Lung (tissue), 12 donors: ENCODE results near the gene PELI1. TPM values are rescaled to one million over a fixed set of nuclear protein-coding genes. Genes with fewer than 3 reads are reported as not detected.
"Not testable (repeated sequence)": the region's sequence is repeated elsewhere in the genome, so short reads cannot be mapped to it uniquely, and the experiment has no call there.

Experiments used
- ATAC-seq: fragments of 200-7000 bp; cut with Tn5 transposase; one replicate; pipeline ENCODE4 v1.9.1; 2020; ENCODE audit warnings: moderate number of reproducible peaks; ENCODE audit not compliant: insufficient read depth, low FRiP score
- DNase-seq, 3 donors: peaks; one replicate each; pipeline ENCODE4 v3.0.0-alpha.2; 2013 to 2017
- H3K27ac ChIP-seq, 2 donors: one replicate each; pipeline ENCODE4 v1.5.1; 2013; ENCODE audit warnings: mild to moderate bottlenecking in 2 of 2, moderate library complexity in 2 of 2, control low read depth in 1 of 2, inconsistent platforms in 1 of 2, low read depth in 1 of 2, low read length in 1 of 2
- H3K27me3 ChIP-seq, 3 donors: one replicate each; pipeline ENCODE4 v1.5.1; 2013; ENCODE audit warnings: low read length in 2 of 3; ENCODE audit not compliant: control insufficient read depth in 3 of 3, insufficient read depth in 3 of 3
- H3K36me3 ChIP-seq, 4 donors: one replicate each; pipeline ENCODE4 v1.5.1; 2013; ENCODE audit warnings: low read length in 4 of 4, mild to moderate bottlenecking in 1 of 4, moderate library complexity in 1 of 4; ENCODE audit not compliant: control insufficient read depth in 4 of 4, insufficient read depth in 4 of 4
- H3K4me1 ChIP-seq, 5 donors: one replicate each; pipeline ENCODE4 v1.5.1; 2013; ENCODE audit warnings: low read length in 5 of 5, mild to moderate bottlenecking in 2 of 5, moderate library complexity in 1 of 5; ENCODE audit not compliant: control insufficient read depth in 5 of 5, insufficient read depth in 5 of 5
- H3K4me3 ChIP-seq: one replicate; pipeline ENCODE4 v1.5.1; 2013; ENCODE audit warnings: mild to moderate bottlenecking, control low read depth, moderate library complexity
- H3K9ac ChIP-seq, 2 donors: one replicate each; pipeline ENCODE4 v1.5.1; 2013; ENCODE audit warnings: low read length in 2 of 2, control low read depth in 1 of 2; ENCODE audit not compliant: insufficient read depth in 1 of 2
- H3K9me3 ChIP-seq, 4 donors: one replicate each; pipeline ENCODE4 v1.5.1; 2013; ENCODE audit warnings: low read length in 3 of 4, mild to moderate bottlenecking in 1 of 4, moderate library complexity in 1 of 4; ENCODE audit not compliant: control insufficient read depth in 4 of 4, insufficient read depth in 3 of 4
- CTCF ChIP-seq: IDR thresholded peaks from 2 replicates; pipeline ENCODE4 v1.5.1; 2012; ENCODE audit warnings: mild to moderate bottlenecking; ENCODE audit errors: control extremely low read depth, extremely low read depth
- WGBS, 2 donors: extraction: QIAGEN DNeasy Blood & Tissue Kit; methylation state at CpG; one replicate each; pipeline ENCODE4 v1.1.7; 2013; 5-methylcytosine and 5-hydroxymethylcytosine counted together
- polyA plus RNA-seq, 2 donors: library from polyadenylated mRNA; stranded (reverse); fragments of 200-250 nt; gene quantifications; one replicate each; pipeline ENCODE4 v1.2.1, GENCODE V29; 2013
- total RNA-seq, 2 donors: library from RNA; depleted of rRNA in 1 of 2; stranded (reverse); fragments of >200 nt in 1 of 2; gene quantifications; one replicate each; pipeline ENCODE4 v1.2.1, GENCODE V29; 2014 to 2021
- donor health status: control.
- donor health status: control.
- donor health status: Bipolar disorder and iron deficiency.
- donor health status: healthy.
- donor health status: DM: yes; HTN: yes; CAD: no.

The PELI1 gene
- total and polyA plus RNA-seq, 4 donors, result 17.2 to 83.9 (median 48.1) TPM

- ATAC-seq (no peak), DNase-seq (no peak)
- no peaks in the 10 kb centered on the region for H3K9me3 ChIP-seq
- 66 to 74% methylated on average over 5 of the region's 5 CpGs for WGBS, 2 donors
- H3K27ac ChIP-seq, result no peak overlapping the region
- no peaks in the 10 kb centered on the region for H3K27me3 ChIP-seq
- H3K4me1 ChIP-seq, result peaks cover 0 to 3% (median 0%) of the 10 kb centered on the region in 5 donors
- H3K4me3 ChIP-seq, result no peak overlapping the region
- H3K9ac ChIP-seq, result no peak overlapping the region
- H3K36me3 ChIP-seq, result peaks cover 0 to 11% (median 8%) of the 10 kb centered on the region in 4 donors
- TF ChIP-seq CTCF, result no peak
Measured at GRCh38 chr2:64105670-64106461, 38.4 kb downstream of the PELI1 start.

GRCh38 chr2:64104933-64105332, 39.3 kb downstream of the PELI1 start:
- DNase-seq (no peak), ATAC-seq (no peak)
- H3K36me3 ChIP-seq, result peaks cover 0 to 12% (median 8%) of the 10 kb centered on the region in 4 donors
- H3K9ac ChIP-seq, result no peak overlapping the region
- peaks cover 0 to 3% (median 0%) of the 10 kb centered on the region in 5 donors for H3K4me1 ChIP-seq
- no peak overlapping the region for H3K4me3 ChIP-seq
- H3K9me3 ChIP-seq, result no peaks in the 10 kb centered on the region
- H3K27ac ChIP-seq, result no peak overlapping the region
- H3K27me3 ChIP-seq, result no peaks in the 10 kb centered on the region
- no peak for TF ChIP-seq CTCF
- 17 to 57% methylated on average over 1 of the region's 1 CpG for WGBS, 2 donors

GRCh38 chr2:64102736-64103135, 41.5 kb downstream of the PELI1 start:
- H3K36me3 ChIP-seq, result peaks cover 4 to 22% (median 8%) of the 10 kb centered on the region in 4 donors
- not testable (repeated sequence) for H3K9me3 ChIP-seq, H3K4me3 ChIP-seq, DNase-seq, ATAC-seq, H3K9ac ChIP-seq, H3K27me3 ChIP-seq, H3K4me1 ChIP-seq, H3K27ac ChIP-seq
- WGBS, 2 donors, result 85 to 93% methylated on average over 7 of the region's 7 CpGs

GRCh38 chr2:64101141-64101591, 43.1 kb downstream of the PELI1 start:
- H3K36me3 ChIP-seq, result peaks cover 4 to 26% (median 9%) of the 10 kb centered on the region in 4 donors
- DNase-seq, result peak in 2 of 3 donors; percentile 48 to 53
- H3K27me3 ChIP-seq, result no peaks in the 10 kb centered on the region
- no peak overlapping the region for H3K9ac ChIP-seq
- no peak overlapping the region for H3K27ac ChIP-seq
- peaks cover 0 to 5% (median 1%) of the 10 kb centered on the region in 5 donors for H3K4me1 ChIP-seq
- no peak for TF ChIP-seq CTCF
- no peak overlapping the region for H3K4me3 ChIP-seq
- ATAC-seq, result no peak
- no peaks in the 10 kb centered on the region for H3K9me3 ChIP-seq

- ATAC-seq, H3K27ac ChIP-seq: not testable (repeated sequence)
- peaks cover 7 to 26% (median 14%) of the 10 kb centered on the region in 4 donors for H3K36me3 ChIP-seq
Measured at GRCh38 chr2:64100584-64100983, 43.6 kb downstream of the PELI1 start.

More at GRCh38 chr2:64100584-64100983, 43.6 kb downstream of the PELI1 start:
- H3K4me1 ChIP-seq, H3K9me3 ChIP-seq, DNase-seq, H3K27me3 ChIP-seq, H3K4me3 ChIP-seq, H3K9ac ChIP-seq: not testable (repeated sequence)
- WGBS, 2 donors, result 82 to 91% methylated on average over 8 of the region's 8 CpGs
